Breast epithelium (tissue), 3 donors: ENCODE data around the gene UMAD1.

Experiments used
- POLR2A ChIP-seq: fragments of 450-650 bp; IDR thresholded peaks from one replicate; pipeline ENCODE4 v1.6.1; 2016; ENCODE audit warnings: antibody characterized with exemption, mild to moderate bottlenecking, moderate library complexity
- TF ChIP-seq, protein P1 (sequence below), 3 donors: fragments of 450-650 bp; IDR thresholded peaks; one replicate each; pipeline ENCODE4 v1.5.1; 2016 to 2017; ENCODE audit warnings: antibody characterized with exemption in 3 of 3, mild to moderate bottlenecking in 3 of 3, moderate library complexity in 3 of 3

DNA sequence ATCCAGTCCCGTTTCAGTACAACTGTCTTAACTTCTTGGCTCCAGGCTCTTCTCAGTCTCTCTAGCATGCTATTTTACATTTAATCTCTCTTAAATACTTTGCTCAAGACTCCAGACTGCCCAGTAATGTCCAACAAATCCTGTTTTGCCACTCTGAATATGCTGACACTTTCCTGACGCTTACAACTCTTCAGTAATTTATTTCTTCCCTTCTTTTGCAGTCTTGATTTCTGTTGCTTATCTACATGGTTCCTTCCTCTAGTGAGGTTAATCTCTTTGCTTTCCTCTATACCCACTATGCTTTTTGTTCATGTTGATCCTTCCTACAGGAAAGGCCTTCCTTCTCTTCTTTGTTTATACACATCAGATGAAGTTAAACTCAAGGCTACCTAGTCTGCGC lies 23.7 kb downstream of the UMAD1 start:
- TF ChIP-seq POLR2A: no peak
- TF ChIP-seq, protein P1, sequence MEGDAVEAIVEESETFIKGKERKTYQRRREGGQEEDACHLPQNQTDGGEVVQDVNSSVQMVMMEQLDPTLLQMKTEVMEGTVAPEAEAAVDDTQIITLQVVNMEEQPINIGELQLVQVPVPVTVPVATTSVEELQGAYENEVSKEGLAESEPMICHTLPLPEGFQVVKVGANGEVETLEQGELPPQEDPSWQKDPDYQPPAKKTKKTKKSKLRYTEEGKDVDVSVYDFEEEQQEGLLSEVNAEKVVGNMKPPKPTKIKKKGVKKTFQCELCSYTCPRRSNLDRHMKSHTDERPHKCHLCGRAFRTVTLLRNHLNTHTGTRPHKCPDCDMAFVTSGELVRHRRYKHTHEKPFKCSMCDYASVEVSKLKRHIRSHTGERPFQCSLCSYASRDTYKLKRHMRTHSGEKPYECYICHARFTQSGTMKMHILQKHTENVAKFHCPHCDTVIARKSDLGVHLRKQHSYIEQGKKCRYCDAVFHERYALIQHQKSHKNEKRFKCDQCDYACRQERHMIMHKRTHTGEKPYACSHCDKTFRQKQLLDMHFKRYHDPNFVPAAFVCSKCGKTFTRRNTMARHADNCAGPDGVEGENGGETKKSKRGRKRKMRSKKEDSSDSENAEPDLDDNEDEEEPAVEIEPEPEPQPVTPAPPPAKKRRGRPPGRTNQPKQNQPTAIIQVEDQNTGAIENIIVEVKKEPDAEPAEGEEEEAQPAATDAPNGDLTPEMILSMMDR (IDR thresholded peaks at IDR 0.05): no peak
